ENCODE measurements around the gene CDYL2. TPM values are rescaled to one million over a fixed set of nuclear protein-coding genes. Genes with fewer than 3 reads are reported as not detected.

CDYL2 gene
- total RNA-seq, 3 donors from 2014 or later: 6.3 to 8.9 (median 7.5) TPM

GRCh38 chr16:80682421-80683070 lies 121.9 kb downstream of the CDYL2 start:
- DNase-seq (no peak), ATAC-seq (no peak)
- TF ChIP-seq, protein P1, sequence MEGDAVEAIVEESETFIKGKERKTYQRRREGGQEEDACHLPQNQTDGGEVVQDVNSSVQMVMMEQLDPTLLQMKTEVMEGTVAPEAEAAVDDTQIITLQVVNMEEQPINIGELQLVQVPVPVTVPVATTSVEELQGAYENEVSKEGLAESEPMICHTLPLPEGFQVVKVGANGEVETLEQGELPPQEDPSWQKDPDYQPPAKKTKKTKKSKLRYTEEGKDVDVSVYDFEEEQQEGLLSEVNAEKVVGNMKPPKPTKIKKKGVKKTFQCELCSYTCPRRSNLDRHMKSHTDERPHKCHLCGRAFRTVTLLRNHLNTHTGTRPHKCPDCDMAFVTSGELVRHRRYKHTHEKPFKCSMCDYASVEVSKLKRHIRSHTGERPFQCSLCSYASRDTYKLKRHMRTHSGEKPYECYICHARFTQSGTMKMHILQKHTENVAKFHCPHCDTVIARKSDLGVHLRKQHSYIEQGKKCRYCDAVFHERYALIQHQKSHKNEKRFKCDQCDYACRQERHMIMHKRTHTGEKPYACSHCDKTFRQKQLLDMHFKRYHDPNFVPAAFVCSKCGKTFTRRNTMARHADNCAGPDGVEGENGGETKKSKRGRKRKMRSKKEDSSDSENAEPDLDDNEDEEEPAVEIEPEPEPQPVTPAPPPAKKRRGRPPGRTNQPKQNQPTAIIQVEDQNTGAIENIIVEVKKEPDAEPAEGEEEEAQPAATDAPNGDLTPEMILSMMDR (IDR thresholded peaks at IDR 0.05): no peak
- no peaks in the 10 kb centered on the region for H3K9me3 ChIP-seq
- H3K4me3 ChIP-seq: no peak overlapping the region
- intact Hi-C loops (cut with DNase I, micrococcal nuclease): no loop called here
- H3K4me1 ChIP-seq (ENCODE audit: low read depth): no peaks in the 10 kb centered on the region
- no peaks in the 10 kb centered on the region for H3K36me3 ChIP-seq (ENCODE audit: low read depth)

GRCh38 chr16:80681436-80681835 lies 123.0 kb downstream of the CDYL2 start:
- Histone ChIP-seq H3K9me3 (no peaks in the 10 kb centered on the region), H3K4me3 (no peak overlapping the region), H3K36me3 (ENCODE audit: low read depth) (no peaks in the 10 kb centered on the region), H3K4me1 (ENCODE audit: low read depth) (no peaks in the 10 kb centered on the region)
- intact Hi-C loops (cut with DNase I, micrococcal nuclease): no loop called here
- DNase-seq: no peak
- TF ChIP-seq, protein P1 (IDR thresholded peaks at IDR 0.05): no peak
- no peak for ATAC-seq

- Histone ChIP-seq H3K9me3 (no peaks in the 10 kb centered on the region), H3K4me1 (ENCODE audit: low read depth) (no peaks in the 10 kb centered on the region), H3K4me3 (no peak overlapping the region), H3K36me3 (ENCODE audit: low read depth) (no peaks in the 10 kb centered on the region)
- DNase-seq (no peak), ATAC-seq (no peak)
- intact Hi-C loops (cut with DNase I, micrococcal nuclease): no loop called here
- TF ChIP-seq, protein P1 (IDR thresholded peaks at IDR 0.05): no peak
Observed at GRCh38 chr16:80680839-80681238, 123.6 kb downstream of the CDYL2 start.

- Histone ChIP-seq H3K9me3 (no peaks in the 10 kb centered on the region), H3K4me3 (no peak overlapping the region), H3K4me1 (ENCODE audit: low read depth) (no peaks in the 10 kb centered on the region), H3K36me3 (ENCODE audit: low read depth) (no peaks in the 10 kb centered on the region)
- DNase-seq (no peak), ATAC-seq (no peak)
- TF ChIP-seq, protein P1 (IDR thresholded peaks at IDR 0.05): no peak
- intact Hi-C loops (cut with DNase I, micrococcal nuclease): no loop called here
Observed at GRCh38 chr16:80680046-80680445, 124.4 kb downstream of the CDYL2 start.

DNA sequence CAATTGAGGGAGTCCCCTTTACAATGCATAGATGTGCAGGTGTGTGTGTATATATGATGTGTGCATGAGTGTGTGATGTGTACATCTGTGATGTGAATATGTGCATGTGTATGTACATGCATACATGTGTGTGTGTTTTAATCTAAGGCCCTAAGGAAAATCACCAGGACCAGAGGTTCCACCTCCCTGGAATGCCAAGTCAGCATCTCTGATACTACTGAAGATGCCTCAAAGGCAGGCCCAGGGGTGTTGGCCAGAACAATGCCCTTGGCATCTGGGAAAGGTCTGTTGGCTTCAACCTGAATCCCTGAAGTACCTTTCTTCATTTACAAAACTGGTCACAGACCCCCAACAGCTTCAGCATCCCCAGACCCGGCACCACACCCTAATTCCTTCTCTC lies 129.5 kb downstream of the CDYL2 start:
- TF ChIP-seq, protein P1 (IDR thresholded peaks at IDR 0.05): no peak

GRCh38 chr16:80672379-80672778 lies 132.0 kb downstream of the CDYL2 start:
- intact Hi-C loops (cut with DNase I, micrococcal nuclease): no loop called here
- TF ChIP-seq, protein P1 (IDR thresholded peaks at IDR 0.05): no peak
- DNase-seq (no peak), ATAC-seq (no peak)
- no peak overlapping the region for H3K4me3 ChIP-seq
- no peaks in the 10 kb centered on the region for H3K9me3 ChIP-seq
- H3K4me1 ChIP-seq (ENCODE audit: low read depth): no peaks in the 10 kb centered on the region
- H3K36me3 ChIP-seq (ENCODE audit: low read depth): no peaks in the 10 kb centered on the region

More for the DNA sequence above, 129.5 kb downstream of the CDYL2 start:
- Histone ChIP-seq H3K4me1 (ENCODE audit: low read depth) (no peaks in the 10 kb centered on the region), H3K9me3 (no peaks in the 10 kb centered on the region), H3K36me3 (ENCODE audit: low read depth) (no peaks in the 10 kb centered on the region), H3K4me3 (no peak overlapping the region)
- ATAC-seq (no peak), DNase-seq (no peak)
- intact Hi-C loops (cut with DNase I, micrococcal nuclease): no loop called here
